Osteocyte (in vitro differentiated cells): ENCODE data around the gene SLC22A6. TPM values are rescaled to one million over a fixed set of nuclear protein-coding genes. Genes with fewer than 3 reads are reported as not detected.

Experiments used
- DNase-seq: peaks from one replicate; pipeline ENCODE4 v3.0.0; 2021; ENCODE audit warnings: mixed read lengths; ENCODE audit not compliant: unreplicated experiment; ENCODE audit errors: extremely low spot score
- H3K27ac Mint-ChIP-seq: one replicate; pipeline ENCODE4 v1.8.0; 2021; ENCODE audit warnings: mild to moderate bottlenecking, mixed read lengths; ENCODE audit not compliant: unreplicated experiment
- H3K27me3 Mint-ChIP-seq: one replicate; pipeline ENCODE4 v1.8.0; 2021; ENCODE audit warnings: mixed read lengths; ENCODE audit not compliant: unreplicated experiment
- H3K36me3 Mint-ChIP-seq: one replicate; pipeline ENCODE4 v1.8.0; 2021; ENCODE audit warnings: mixed read lengths; ENCODE audit not compliant: unreplicated experiment
- H3K4me1 Mint-ChIP-seq: one replicate; pipeline ENCODE4 v1.8.0; 2021; ENCODE audit warnings: mixed read lengths; ENCODE audit not compliant: unreplicated experiment
- H3K4me3 Mint-ChIP-seq: one replicate; pipeline ENCODE4 v1.8.0; 2021; ENCODE audit warnings: mild to moderate bottlenecking, moderate library complexity, mixed read lengths; ENCODE audit not compliant: unreplicated experiment
- H3K9me3 Mint-ChIP-seq: one replicate; pipeline ENCODE4 v1.8.0; 2021; ENCODE audit warnings: mixed read lengths; ENCODE audit not compliant: unreplicated experiment
- total RNA-seq: library from RNA; stranded (reverse); gene quantifications from 2 replicates; pipeline ENCODE4 v1.2.1, GENCODE V29; 2021
- TF ChIP-seq, protein P1 (sequence below): fragments of 200-600 bp; sonication (generic); IDR thresholded peaks from 2 replicates; pipeline ENCODE4 v1.5.0; 2021; ENCODE audit warnings: antibody characterized with exemption, mild to moderate bottlenecking, moderate library complexity

SLC22A6 gene
- total RNA-seq, 1 donor from 2014 or later: not detected

DNA sequence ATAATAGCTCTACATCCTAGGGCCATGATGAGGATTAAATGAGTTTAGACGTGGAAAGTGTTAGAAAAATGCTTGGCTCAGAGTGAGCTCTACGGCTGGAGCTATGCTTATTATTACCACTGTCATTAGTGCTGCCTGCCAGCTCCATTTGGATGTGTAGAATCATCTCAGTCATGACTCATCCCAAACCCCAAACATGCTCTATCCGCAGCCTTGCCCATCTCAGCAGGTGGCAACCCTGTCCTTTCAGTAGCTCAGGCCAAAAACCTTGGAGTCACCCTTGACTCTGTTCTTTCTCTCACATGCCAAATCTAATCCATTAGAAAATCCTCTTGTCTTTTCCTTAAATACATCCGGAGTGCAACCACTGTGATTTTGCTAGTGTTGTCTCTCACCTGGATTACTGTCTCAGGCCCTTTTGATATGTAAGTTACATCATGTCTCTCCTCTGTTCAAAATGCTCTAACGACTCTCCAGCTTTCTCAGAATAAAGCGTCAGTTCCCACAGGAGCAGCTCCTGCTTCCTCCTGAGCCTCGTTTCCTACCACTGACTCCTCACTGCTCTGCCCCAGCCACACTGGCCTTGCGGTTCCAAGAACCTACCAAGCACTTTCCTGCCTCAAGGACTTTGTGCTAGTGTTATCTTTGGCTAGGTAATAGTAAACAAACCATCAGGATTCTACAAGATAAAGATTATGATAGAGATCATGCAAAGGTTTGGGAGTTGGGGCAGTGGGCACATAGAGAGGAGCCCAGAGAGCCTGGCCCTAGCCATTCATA, 53.1 kb downstream of the SLC22A6 start:
- Mint-ChIP-seq H3K27me3 (peaks cover 34% of the 10 kb centered on the region), H3K4me3 (no peak overlapping the region), H3K4me1 (peaks cover 5% of the 10 kb centered on the region), H3K9me3 (no peaks in the 10 kb centered on the region), H3K36me3 (no peaks in the 10 kb centered on the region), H3K27ac (no peak overlapping the region)
- TF ChIP-seq, protein P1, sequence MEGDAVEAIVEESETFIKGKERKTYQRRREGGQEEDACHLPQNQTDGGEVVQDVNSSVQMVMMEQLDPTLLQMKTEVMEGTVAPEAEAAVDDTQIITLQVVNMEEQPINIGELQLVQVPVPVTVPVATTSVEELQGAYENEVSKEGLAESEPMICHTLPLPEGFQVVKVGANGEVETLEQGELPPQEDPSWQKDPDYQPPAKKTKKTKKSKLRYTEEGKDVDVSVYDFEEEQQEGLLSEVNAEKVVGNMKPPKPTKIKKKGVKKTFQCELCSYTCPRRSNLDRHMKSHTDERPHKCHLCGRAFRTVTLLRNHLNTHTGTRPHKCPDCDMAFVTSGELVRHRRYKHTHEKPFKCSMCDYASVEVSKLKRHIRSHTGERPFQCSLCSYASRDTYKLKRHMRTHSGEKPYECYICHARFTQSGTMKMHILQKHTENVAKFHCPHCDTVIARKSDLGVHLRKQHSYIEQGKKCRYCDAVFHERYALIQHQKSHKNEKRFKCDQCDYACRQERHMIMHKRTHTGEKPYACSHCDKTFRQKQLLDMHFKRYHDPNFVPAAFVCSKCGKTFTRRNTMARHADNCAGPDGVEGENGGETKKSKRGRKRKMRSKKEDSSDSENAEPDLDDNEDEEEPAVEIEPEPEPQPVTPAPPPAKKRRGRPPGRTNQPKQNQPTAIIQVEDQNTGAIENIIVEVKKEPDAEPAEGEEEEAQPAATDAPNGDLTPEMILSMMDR: no peak
- no peak for DNase-seq

DNA sequence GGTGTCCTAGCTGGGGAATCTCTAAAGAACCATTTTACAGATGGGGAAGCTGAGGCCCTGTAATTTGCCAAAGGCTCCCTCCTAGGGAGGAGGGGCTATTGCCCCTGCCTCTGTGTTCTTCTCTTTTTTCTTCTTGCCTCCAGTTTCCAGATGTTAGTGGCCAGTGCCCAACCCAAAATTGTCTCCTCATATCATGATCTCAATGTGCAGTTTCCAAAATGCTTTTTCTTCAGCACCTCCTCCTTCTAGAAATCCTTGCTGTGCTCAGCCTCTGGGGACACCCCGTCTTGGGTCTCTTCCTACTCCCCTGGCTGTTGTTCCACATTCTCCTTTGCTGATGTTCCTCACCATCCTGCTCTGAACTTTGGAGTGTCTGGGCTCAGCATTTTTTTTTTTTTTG, 54.1 kb downstream of the SLC22A6 start:
- Mint-ChIP-seq H3K4me3 (no peak overlapping the region), H3K9me3 (no peaks in the 10 kb centered on the region), H3K27me3 (peaks cover 42% of the 10 kb centered on the region), H3K36me3 (no peaks in the 10 kb centered on the region), H3K4me1 (peaks cover 10% of the 10 kb centered on the region), H3K27ac (no peak overlapping the region)
- TF ChIP-seq, protein P1: no peak
- DNase-seq: no peak

DNA sequence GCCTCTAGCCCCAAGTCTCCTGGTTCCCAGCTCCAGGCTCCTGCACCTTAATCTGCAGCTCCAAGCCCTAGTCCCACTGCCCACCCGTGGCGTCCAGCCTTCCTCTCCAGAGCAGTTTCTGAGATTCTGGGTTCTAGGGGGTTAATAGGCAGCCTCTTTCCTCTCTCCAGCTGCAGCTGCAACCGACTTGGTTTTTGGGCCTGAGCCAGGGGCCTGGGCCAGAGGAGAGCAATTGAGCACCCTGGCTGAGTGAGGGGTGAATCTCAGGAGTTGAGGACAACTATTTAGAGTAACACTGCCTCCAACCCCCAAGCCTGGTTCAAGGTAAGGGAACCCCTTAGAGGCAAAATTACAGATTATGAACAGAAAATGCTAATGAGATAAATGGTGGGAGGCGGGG, 54.6 kb downstream of the SLC22A6 start:
- H3K27ac Mint-ChIP-seq: no peak overlapping the region
- TF ChIP-seq, protein P1: no peak
- no peaks in the 10 kb centered on the region for H3K36me3 Mint-ChIP-seq
- H3K9me3 Mint-ChIP-seq: no peaks in the 10 kb centered on the region
- peaks cover 47% of the 10 kb centered on the region for H3K27me3 Mint-ChIP-seq
- no peak for DNase-seq
- peaks cover 14% of the 10 kb centered on the region for H3K4me1 Mint-ChIP-seq
- no peak overlapping the region for H3K4me3 Mint-ChIP-seq

DNA sequence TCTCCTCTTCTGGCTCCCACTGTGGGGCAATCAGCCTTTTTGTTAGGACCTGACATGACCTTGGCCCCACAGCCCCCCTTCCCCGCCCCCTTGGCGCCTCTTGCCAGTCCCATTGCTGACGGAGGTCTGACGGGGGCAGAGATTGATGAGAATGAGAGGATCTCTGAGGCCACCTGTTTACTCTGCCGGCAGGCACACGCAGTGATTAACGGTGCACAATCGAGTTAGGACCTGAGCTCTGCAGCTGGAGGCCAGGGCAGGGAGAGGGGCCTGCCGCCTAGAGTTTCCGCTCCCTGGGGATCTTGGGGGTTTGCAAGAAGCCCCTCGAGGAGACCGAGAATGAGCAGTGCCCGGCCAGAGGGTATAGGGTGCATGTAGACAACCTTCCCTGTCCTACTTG, 56.8 kb downstream of the SLC22A6 start:
- Mint-ChIP-seq H3K4me1 (peaks cover 22% of the 10 kb centered on the region), H3K27ac (no peak overlapping the region), H3K27me3 (peaks cover 57% of the 10 kb centered on the region), H3K36me3 (no peaks in the 10 kb centered on the region), H3K4me3 (no peak overlapping the region), H3K9me3 (no peaks in the 10 kb centered on the region)
- no peak for DNase-seq
- TF ChIP-seq, protein P1: no peak

DNA sequence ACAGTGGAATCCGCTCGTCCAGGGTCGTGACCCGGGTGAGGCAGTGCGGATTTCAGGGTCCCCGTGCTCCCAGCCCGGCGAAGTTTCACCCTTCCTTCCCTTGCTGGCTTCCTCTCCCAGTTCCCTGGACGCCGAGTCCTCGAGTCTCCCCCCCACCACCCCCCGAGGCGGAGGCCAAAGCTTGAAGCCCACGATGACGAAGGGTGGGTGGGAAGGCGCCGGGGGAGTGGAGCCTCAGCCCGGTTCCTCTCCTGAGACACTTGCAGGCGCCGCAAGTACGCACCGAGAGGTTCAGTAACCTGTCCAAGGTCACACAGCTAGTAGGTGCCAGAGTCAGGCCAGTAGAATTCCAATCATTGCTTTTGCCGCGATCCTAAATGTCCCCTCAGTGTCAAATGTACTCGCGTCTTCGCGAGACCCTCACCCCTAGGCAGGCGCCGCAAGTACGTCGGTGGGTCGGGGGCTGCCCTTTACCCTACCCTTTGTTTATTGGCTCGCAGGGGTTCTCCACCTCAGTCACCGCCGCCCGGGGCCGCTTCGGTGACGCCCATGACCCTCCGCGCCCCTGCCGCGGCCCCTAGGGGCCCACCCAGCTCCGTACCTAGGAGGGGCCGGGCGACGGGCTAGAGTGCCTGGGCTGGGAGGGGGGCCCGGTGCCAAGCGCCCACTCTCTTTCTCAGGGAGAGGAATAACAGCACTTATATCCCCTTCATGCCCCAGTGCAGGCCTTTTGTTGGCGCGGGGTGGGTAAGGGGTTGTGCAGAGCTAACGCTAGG, 57.9 kb downstream of the SLC22A6 start:
- H3K4me3 Mint-ChIP-seq: no peak overlapping the region
- H3K36me3 Mint-ChIP-seq: no peaks in the 10 kb centered on the region
- no peaks in the 10 kb centered on the region for H3K9me3 Mint-ChIP-seq
- DNase-seq: no peak
- TF ChIP-seq, protein P1: no peak
- H3K4me1 Mint-ChIP-seq: peaks cover 28% of the 10 kb centered on the region
- H3K27me3 Mint-ChIP-seq: peaks cover 65% of the 10 kb centered on the region
- H3K27ac Mint-ChIP-seq: no peak overlapping the region
